Measurements from ENCODE around the gene LHPP. TPM values are rescaled to one million over a fixed set of nuclear protein-coding genes. Genes with fewer than 3 reads are reported as not detected.
"Not testable (repeated sequence)": the region's sequence is repeated elsewhere in the genome, so short reads cannot be mapped to it uniquely, and the experiment has no call there.

The LHPP gene
- total RNA-seq, 1 donor: 20.4 TPM

- peaks cover 83% of the 10 kb centered on the region for H3K4me1 ChIP-seq (ENCODE audit: insufficient read depth, low read length)
- no peaks in the 10 kb centered on the region for H3K9me3 ChIP-seq (ENCODE audit: low read depth, low read length)
- no peak overlapping the region for H3K4me3 ChIP-seq (ENCODE audit: low read length)
- H3K27me3 ChIP-seq (ENCODE audit: insufficient read depth, low read length): no peaks in the 10 kb centered on the region
Observed at GRCh38 chr10:124602121-124602561, 140.5 kb downstream of the LHPP start.

GRCh38 chr10:124602646-124603365, 141.2 kb downstream of the LHPP start:
- Histone ChIP-seq H3K9me3 (ENCODE audit: low read depth, low read length) (no peaks in the 10 kb centered on the region), H3K4me3 (ENCODE audit: low read length) (no peak overlapping the region), H3K27me3 (ENCODE audit: insufficient read depth, low read length) (no peaks in the 10 kb centered on the region), H3K4me1 (ENCODE audit: insufficient read depth, low read length) (peaks cover 77% of the 10 kb centered on the region)

- Histone ChIP-seq H3K9me3 (ENCODE audit: low read depth, low read length) (no peaks in the 10 kb centered on the region), H3K27me3 (ENCODE audit: insufficient read depth, low read length) (no peaks in the 10 kb centered on the region), H3K4me3 (ENCODE audit: low read length) (no peak overlapping the region), H3K4me1 (ENCODE audit: insufficient read depth, low read length) (peaks cover 70% of the 10 kb centered on the region)
Observed at GRCh38 chr10:124603376-124604213, 142.0 kb downstream of the LHPP start.

GRCh38 chr10:124604214-124605000, 142.8 kb downstream of the LHPP start:
- H3K4me1 ChIP-seq (ENCODE audit: insufficient read depth, low read length): peaks cover 63% of the 10 kb centered on the region

GRCh38 chr10:124605001-124605370, 143.4 kb downstream of the LHPP start:
- no peak overlapping the region for H3K4me3 ChIP-seq (ENCODE audit: low read length)
- H3K27me3 ChIP-seq (ENCODE audit: insufficient read depth, low read length): no peaks in the 10 kb centered on the region
- H3K9me3 ChIP-seq (ENCODE audit: low read depth, low read length): no peaks in the 10 kb centered on the region
- H3K4me1 ChIP-seq (ENCODE audit: insufficient read depth, low read length): peaks cover 57% of the 10 kb centered on the region

More at GRCh38 chr10:124604214-124605000, 142.8 kb downstream of the LHPP start:
- H3K9me3 ChIP-seq (ENCODE audit: low read depth, low read length): no peaks in the 10 kb centered on the region
- H3K4me3 ChIP-seq (ENCODE audit: low read length): no peak overlapping the region
- H3K27me3 ChIP-seq (ENCODE audit: insufficient read depth, low read length): no peaks in the 10 kb centered on the region

GRCh38 chr10:124605481-124605855, 143.8 kb downstream of the LHPP start:
- H3K4me3 ChIP-seq (ENCODE audit: low read length): no peak overlapping the region
- no peaks in the 10 kb centered on the region for H3K27me3 ChIP-seq (ENCODE audit: insufficient read depth, low read length)
- peaks cover 54% of the 10 kb centered on the region for H3K4me1 ChIP-seq (ENCODE audit: insufficient read depth, low read length)
- no peaks in the 10 kb centered on the region for H3K9me3 ChIP-seq (ENCODE audit: low read depth, low read length)

GRCh38 chr10:124605856-124606812, 144.5 kb downstream of the LHPP start:
- peaks cover 53% of the 10 kb centered on the region for H3K4me1 ChIP-seq (ENCODE audit: insufficient read depth, low read length)
- no peaks in the 10 kb centered on the region for H3K27me3 ChIP-seq (ENCODE audit: insufficient read depth, low read length)
- no peaks in the 10 kb centered on the region for H3K9me3 ChIP-seq (ENCODE audit: low read depth, low read length)
- no peak overlapping the region for H3K4me3 ChIP-seq (ENCODE audit: low read length)

GRCh38 chr10:124606822-124607221, 145.2 kb downstream of the LHPP start:
- Histone ChIP-seq H3K4me3 (ENCODE audit: low read length) (no peak overlapping the region), H3K4me1 (ENCODE audit: insufficient read depth, low read length) (peaks cover 53% of the 10 kb centered on the region), H3K27me3 (ENCODE audit: insufficient read depth, low read length) (no peaks in the 10 kb centered on the region), H3K9me3 (ENCODE audit: low read depth, low read length) (no peaks in the 10 kb centered on the region)

- H3K9me3 ChIP-seq (ENCODE audit: low read depth, low read length): no peaks in the 10 kb centered on the region
- H3K4me3 ChIP-seq (ENCODE audit: low read length): no peak overlapping the region
- H3K4me1 ChIP-seq (ENCODE audit: insufficient read depth, low read length): peaks cover 53% of the 10 kb centered on the region
- no peaks in the 10 kb centered on the region for H3K27me3 ChIP-seq (ENCODE audit: insufficient read depth, low read length)
Observed at GRCh38 chr10:124607693-124608092, 146.1 kb downstream of the LHPP start.

GRCh38 chr10:124608093-124608721, 146.6 kb downstream of the LHPP start:
- no peaks in the 10 kb centered on the region for H3K9me3 ChIP-seq (ENCODE audit: low read depth, low read length)
- H3K27me3 ChIP-seq (ENCODE audit: insufficient read depth, low read length): no peaks in the 10 kb centered on the region
- H3K4me3 ChIP-seq (ENCODE audit: low read length): no peak overlapping the region
- H3K4me1 ChIP-seq (ENCODE audit: insufficient read depth, low read length): peaks cover 51% of the 10 kb centered on the region

GRCh38 chr10:124609698-124610097, 148.1 kb downstream of the LHPP start:
- no peaks in the 10 kb centered on the region for H3K9me3 ChIP-seq (ENCODE audit: low read depth, low read length)
- H3K27me3 ChIP-seq (ENCODE audit: insufficient read depth, low read length): no peaks in the 10 kb centered on the region
- H3K4me1 ChIP-seq (ENCODE audit: insufficient read depth, low read length): peaks cover 46% of the 10 kb centered on the region
- no peak overlapping the region for H3K4me3 ChIP-seq (ENCODE audit: low read length)

GRCh38 chr10:124610186-124610585, 148.6 kb downstream of the LHPP start:
- H3K27me3 ChIP-seq (ENCODE audit: insufficient read depth, low read length); H3K4me3 ChIP-seq (ENCODE audit: low read length); H3K9me3 ChIP-seq (ENCODE audit: low read depth, low read length): not testable (repeated sequence)
- peaks cover 46% of the 10 kb centered on the region for H3K4me1 ChIP-seq (ENCODE audit: insufficient read depth, low read length)

- not testable (repeated sequence) for H3K9me3 ChIP-seq (ENCODE audit: low read depth, low read length); H3K4me3 ChIP-seq (ENCODE audit: low read length); H3K27me3 ChIP-seq (ENCODE audit: insufficient read depth, low read length)
- H3K4me1 ChIP-seq (ENCODE audit: insufficient read depth, low read length): peaks cover 47% of the 10 kb centered on the region
Observed at GRCh38 chr10:124610851-124611250, 149.2 kb downstream of the LHPP start.

- peaks cover 49% of the 10 kb centered on the region for H3K4me1 ChIP-seq (ENCODE audit: insufficient read depth, low read length)
- H3K9me3 ChIP-seq (ENCODE audit: low read depth, low read length): no peaks in the 10 kb centered on the region
- no peaks in the 10 kb centered on the region for H3K27me3 ChIP-seq (ENCODE audit: insufficient read depth, low read length)
- no peak overlapping the region for H3K4me3 ChIP-seq (ENCODE audit: low read length)
Observed at GRCh38 chr10:124611738-124612137, 150.1 kb downstream of the LHPP start.

Measured in mononuclear cell (primary cell).